Subcutaneous adipose tissue (tissue), 4 donors: ENCODE data around the gene ITGB6. TPM values are rescaled to one million over a fixed set of nuclear protein-coding genes. Genes with fewer than 3 reads are reported as not detected.

Source experiments
- CTCF ChIP-seq: fragments of 450-650 bp; IDR thresholded peaks from one replicate; pipeline ENCODE4 v1.5.1; 2016; ENCODE audit warnings: low read depth, mild to moderate bottlenecking, control low read depth, antibody characterized with exemption, moderate library complexity
- total RNA-seq, 4 donors: library from RNA; depleted of rRNA; stranded (reverse); fragments of >200 nt; gene quantifications; one replicate each; pipeline ENCODE4 v1.1.0, GENCODE V29; 2016

Gene ITGB6
- total RNA-seq, 4 donors from 2014 or later: not detected

GRCh38 chr2:160110674-160111239 is 89.3 kb downstream of the ITGB6 start:
- no peak for TF ChIP-seq CTCF

- TF ChIP-seq CTCF: no peak
Observed at GRCh38 chr2:160109939-160110673, 90.0 kb downstream of the ITGB6 start.

GRCh38 chr2:160109243-160109642 is 90.8 kb downstream of the ITGB6 start:
- TF ChIP-seq CTCF: no peak

- no peak for TF ChIP-seq CTCF
Observed at GRCh38 chr2:160108646-160109045, 91.4 kb downstream of the ITGB6 start.

- no peak for TF ChIP-seq CTCF
Observed at GRCh38 chr2:160105366-160105765, 94.7 kb downstream of the ITGB6 start.

GRCh38 chr2:160104115-160104514 is 96.0 kb downstream of the ITGB6 start:
- no peak for TF ChIP-seq CTCF

- TF ChIP-seq CTCF: no peak
Observed at GRCh38 chr2:160097326-160097725, 102.7 kb downstream of the ITGB6 start.
